ENCODE data around the gene ATP6V1G3.

Gene ATP6V1G3

DNA sequence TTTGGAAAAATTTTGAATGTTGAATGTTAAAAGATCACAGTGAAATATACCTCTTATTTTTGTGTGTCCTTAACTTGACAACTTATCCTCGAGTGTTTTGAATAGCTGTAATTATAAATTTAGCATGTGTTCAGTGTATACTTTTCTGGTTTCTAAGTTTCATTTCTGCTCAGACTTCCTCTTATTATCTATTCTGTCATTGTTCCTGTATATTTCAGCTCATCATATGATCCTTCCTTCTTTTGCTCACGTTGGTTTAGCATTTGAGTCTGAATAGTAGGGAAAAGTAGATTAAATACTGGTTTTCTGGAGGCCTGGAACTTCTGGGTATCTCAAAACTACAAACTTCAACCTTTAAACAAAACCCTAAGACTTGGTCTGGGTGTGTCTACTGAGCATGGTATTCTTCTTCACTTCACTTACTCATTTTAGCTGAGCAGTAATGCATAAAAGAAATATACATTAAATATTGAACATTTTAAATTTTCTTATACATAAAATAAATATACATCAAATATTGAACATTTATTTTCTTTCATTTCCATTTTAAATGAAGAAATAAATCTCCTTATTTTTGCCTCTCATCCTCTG lies 3.3 kb upstream of the ATP6V1G3 start:
- TF ChIP-seq, protein P1, sequence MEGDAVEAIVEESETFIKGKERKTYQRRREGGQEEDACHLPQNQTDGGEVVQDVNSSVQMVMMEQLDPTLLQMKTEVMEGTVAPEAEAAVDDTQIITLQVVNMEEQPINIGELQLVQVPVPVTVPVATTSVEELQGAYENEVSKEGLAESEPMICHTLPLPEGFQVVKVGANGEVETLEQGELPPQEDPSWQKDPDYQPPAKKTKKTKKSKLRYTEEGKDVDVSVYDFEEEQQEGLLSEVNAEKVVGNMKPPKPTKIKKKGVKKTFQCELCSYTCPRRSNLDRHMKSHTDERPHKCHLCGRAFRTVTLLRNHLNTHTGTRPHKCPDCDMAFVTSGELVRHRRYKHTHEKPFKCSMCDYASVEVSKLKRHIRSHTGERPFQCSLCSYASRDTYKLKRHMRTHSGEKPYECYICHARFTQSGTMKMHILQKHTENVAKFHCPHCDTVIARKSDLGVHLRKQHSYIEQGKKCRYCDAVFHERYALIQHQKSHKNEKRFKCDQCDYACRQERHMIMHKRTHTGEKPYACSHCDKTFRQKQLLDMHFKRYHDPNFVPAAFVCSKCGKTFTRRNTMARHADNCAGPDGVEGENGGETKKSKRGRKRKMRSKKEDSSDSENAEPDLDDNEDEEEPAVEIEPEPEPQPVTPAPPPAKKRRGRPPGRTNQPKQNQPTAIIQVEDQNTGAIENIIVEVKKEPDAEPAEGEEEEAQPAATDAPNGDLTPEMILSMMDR (IDR thresholded peaks at IDR 0.05; ENCODE audit: low read depth, low read length), result no peak
- H3K4me3 ChIP-seq (ENCODE audit: low read depth, low read length), result no peak overlapping the region

DNA sequence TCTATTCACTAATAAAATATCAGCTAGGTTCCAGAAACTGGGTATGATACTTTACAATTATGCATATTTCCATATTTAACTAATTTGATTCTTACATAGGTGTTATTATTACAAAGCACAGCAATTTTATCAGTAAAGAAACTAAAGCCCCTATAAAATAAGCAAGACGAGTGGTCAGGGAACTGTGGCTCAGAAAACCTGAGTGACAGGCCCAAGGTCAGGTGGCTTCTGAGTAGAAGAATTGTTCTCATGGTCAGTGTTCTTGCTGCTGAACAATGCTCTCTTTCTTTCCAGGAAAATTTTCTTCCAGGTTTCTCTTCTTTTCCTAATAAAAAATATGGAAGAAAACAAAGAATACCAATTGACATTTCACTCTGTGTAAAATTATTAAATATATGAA lies 2.2 kb upstream of the ATP6V1G3 start:
- H3K4me3 ChIP-seq (ENCODE audit: low read depth, low read length), result no peak overlapping the region
- TF ChIP-seq, protein P1 (IDR thresholded peaks at IDR 0.05; ENCODE audit: low read depth, low read length), result no peak

- no peak overlapping the region for H3K4me3 ChIP-seq (ENCODE audit: low read depth, low read length)
- TF ChIP-seq, protein P1 (IDR thresholded peaks at IDR 0.05; ENCODE audit: low read depth, low read length), result no peak
Observed at GRCh38 chr1:198541737-198542136, 1.3 kb upstream of the ATP6V1G3 start.

DNA sequence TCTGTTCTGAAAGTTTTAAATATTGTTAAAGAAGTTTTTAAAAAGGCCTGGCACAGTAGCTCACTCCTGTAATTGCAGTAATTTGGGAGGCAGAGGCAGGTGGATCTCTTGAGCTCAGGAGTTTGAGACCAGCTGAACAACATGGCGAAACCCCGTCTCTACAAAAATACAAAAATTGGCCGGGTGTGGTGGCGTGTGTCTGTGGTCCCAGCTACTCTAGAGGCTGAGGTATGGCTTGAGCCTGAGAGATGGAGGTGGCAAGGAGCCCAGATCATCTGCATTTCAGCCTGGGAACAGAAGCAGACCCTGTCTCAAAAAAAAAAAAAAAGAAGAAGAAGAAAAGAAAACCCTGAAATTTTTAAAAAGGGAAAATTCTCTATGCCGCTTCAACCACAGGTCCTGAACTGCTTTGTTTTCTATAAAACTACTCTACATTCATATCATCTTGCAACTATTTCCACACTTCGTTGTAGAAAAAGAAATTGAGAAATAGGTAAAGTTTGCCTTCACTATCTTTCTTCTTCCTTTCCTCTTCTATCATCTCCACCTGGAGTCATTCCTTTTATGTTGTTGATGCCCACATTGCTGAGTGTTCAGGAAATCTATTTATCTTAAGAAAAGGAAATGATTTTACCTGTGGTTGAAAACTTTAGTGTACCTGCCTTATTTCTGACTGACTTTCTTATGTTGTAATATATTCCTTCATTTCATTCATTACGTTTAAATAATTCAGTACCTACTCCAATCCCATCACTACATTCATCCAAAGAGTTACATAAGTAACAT lies 1.7 kb downstream of the ATP6V1G3 start:
- H3K4me3 ChIP-seq (ENCODE audit: low read depth, low read length), result no peak overlapping the region
- TF ChIP-seq, protein P1 (IDR thresholded peaks at IDR 0.05; ENCODE audit: low read depth, low read length), result no peak

DNA sequence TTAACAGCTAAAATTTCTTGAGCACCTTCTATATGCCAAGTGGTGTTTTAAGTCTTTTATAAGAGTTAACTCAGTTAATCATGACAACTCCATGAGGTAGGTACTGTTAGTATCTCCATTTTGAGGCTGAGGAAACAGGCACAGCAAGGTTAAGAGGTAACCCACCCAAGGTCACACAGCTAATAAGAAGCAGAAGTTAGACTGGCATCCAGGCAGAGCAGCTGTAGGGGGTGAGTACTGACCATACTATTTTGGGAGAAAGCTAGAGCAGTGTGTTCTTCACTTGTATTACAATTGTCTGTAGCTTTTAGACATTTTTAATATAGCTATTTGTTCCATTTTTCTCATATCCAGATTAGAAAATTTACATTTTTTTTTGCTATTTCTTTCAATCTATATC lies 4.8 kb downstream of the ATP6V1G3 start:
- H3K4me3 ChIP-seq (ENCODE audit: low read depth, low read length), result no peak overlapping the region
- TF ChIP-seq, protein P1 (IDR thresholded peaks at IDR 0.05; ENCODE audit: low read depth, low read length), result no peak

- H3K4me3 ChIP-seq (ENCODE audit: low read depth, low read length), result no peak overlapping the region
- TF ChIP-seq, protein P1 (IDR thresholded peaks at IDR 0.05; ENCODE audit: low read depth, low read length), result no peak
Observed at GRCh38 chr1:198534548-198535418, 5.7 kb downstream of the ATP6V1G3 start.
